GM19025 (cell line): ENCODE measurements around the gene HOATZ.

Experiments
- ATAC-seq: cut with Tn5 transposase; IDR thresholded peaks from one replicate; pipeline ENCODE4 v1.9.1; 2021; ENCODE audit warnings: mild to moderate bottlenecking, low read depth, moderate library complexity; ENCODE audit not compliant: unreplicated experiment

The HOATZ gene

DNA sequence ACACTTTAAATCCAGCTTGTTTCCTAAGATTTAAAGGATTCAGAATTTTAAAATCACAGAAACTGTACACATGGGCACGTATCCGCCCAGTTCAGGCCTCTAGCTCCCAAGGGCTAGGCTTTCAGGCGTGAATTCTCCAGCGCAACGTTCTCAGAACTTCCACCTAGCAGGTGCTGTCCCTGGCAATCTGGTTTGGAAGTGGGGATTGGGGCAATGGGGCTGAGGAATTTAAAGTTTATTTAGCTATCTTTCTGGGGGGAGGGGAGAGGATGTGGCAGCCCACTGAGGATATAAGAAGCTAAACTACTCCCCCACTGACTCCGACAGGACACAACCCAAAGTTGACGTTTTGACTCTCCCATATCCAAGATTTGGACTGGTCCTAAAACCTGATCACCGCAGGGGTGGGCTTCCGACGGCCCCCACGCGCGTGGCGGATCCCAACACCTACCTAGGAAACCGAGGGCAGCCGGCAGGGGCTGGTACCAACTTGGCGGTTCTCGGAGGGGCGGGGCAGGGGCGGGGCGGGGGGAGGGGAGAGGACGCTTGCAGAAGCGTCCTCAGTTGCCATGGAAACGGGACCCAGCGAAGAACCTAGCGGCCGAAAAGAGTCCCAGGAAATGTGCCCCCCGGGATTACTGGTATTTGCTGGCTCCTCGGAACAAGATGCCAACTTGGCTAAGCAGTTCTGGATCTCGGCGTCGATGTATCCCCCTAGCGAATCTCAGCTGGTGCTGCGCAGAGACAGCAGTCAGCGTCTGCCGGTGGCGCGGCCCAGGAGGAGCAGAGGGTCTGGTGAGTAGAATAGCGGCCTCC lies at the start of gene HOATZ:
TSS of gene HOATZ (plus strand) at position 563 of the 816 bp plus-strand sequence. CDS start at position 570, 7 bp downstream.
- ATAC-seq: no peak

DNA sequence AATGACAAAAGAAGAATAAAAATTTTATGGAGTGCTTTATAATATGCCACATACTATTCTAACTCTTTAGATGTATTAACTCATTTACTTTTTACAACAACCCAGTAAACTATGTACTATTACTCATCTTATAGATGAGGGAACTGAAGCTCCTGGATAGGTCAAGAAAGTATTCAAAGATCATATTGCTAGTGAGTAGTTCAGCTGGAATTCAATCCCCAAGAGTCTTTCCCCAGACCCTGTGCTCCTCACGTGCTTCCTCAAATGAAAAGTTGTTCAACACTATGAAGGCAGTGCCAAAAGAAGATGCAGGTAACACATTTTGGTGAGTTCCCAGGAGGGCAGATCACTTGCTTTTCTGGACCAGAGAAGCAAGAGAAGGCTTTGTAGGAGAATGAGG lies 49.2 kb upstream of the HOATZ start:
- no peak for ATAC-seq

DNA sequence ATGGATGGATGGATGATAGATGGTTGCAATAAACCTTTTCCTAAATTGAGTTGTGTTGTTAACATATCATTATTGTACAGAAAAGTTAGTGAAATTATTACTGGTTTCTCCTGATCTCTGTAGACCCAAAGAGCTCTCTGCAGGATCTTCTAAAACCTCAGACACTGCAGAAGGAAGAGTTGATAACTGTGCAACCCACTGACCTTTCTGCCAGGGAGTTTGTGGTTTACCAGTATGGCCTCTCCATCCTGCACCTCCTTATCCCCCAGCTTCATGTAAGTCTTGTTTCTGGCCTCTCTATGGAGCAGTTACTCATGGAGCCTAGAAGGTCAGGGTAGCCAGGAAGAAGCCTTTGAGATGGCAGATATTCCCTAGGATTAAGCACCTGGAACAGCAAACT lies 48.0 kb upstream of the HOATZ start:
- no peak for ATAC-seq

DNA sequence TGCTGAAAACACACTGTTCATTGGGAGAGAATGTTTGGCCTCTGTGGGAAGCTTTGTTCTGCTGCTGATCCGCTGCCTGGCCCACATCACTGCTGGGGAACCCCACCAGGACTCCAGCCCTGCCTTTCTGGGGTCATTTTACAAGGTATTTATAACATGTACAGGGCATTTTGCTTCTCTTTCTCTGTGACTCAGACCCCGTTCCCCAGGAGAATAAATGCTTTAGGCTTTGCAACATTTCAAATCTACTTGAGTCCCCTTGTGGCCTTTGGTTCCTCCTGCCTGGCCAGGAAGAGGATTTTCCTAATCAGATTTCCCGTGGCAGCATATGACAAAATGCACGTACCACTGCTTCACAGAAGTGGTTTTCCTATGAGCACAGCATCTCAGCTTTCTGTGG lies 45.4 kb upstream of the HOATZ start:
- no peak for ATAC-seq

DNA sequence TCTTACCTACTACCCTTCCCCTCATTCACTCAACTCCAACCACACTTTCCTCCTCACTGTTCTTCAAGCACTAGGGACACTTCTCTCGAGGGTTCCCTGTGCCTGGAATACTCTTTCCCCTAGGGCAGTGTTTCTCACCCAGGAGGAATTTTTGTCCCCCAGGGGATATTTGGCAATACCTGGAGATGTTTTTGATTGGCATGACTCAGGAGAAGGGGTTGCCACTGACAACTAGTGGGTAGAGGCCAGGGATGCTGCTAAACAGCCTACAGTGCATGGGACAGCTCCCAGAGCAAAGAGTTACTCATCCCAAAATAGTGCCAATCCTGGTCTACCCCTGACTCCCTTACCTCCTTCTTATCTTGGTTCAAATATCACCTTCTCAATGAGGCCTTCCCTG lies 42.4 kb upstream of the HOATZ start:
- no peak for ATAC-seq

DNA sequence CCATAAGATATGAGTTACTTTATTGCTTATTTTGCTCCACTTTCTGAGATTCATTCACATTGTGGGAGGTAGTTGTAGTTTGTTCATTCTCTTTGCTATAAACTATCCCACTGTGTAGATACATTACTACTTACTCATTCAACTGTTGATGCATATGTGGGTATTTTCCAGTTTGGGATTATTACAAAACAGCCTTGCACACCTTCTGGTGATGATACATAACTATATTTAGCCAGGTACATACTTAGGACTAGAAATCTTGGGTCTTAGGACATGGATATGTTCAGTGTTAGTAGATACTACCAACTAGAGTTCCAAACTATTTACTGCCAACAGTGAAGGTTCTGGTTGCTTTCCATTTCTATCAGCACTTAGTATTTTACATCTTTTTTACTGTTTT lies 40.1 kb upstream of the HOATZ start:
- ATAC-seq: no peak

DNA sequence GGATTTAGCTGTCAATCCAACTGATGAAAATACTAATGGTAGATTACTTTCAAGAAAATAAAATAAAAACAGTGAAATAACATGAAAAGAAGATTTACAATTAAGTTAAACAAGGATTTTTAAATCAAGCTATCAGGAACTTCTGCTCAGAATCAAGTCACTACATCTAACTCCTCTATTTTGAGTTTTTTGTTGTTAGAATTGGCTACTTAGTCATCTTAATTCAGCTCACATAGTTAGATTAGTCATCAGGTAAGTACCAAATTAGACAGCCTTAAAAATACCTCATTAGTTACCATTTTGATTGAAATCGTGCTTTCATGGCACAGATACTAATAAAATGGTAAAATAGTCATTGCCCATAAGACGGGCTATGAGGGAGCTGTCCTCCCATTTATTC lies 38.2 kb upstream of the HOATZ start:
- ATAC-seq: no peak

DNA sequence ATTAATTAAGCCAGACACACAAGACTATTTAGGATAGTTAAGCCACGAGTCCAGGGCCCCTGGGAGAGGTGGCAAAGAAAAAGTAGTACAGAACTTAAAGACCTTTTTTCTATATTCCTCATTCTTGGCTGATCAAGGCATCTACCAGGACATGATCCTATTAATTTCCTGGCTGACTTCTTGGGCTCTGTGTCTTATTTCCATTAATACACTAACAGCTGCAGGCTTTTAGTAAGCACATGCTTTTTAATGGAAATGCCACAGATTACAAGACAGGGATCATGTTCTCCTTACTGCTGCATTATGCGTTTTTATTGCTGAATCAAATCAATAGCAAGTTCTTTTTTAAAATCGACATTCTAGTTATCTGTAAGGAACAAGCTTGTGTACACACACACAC lies 37.6 kb upstream of the HOATZ start:
- ATAC-seq: no peak

DNA sequence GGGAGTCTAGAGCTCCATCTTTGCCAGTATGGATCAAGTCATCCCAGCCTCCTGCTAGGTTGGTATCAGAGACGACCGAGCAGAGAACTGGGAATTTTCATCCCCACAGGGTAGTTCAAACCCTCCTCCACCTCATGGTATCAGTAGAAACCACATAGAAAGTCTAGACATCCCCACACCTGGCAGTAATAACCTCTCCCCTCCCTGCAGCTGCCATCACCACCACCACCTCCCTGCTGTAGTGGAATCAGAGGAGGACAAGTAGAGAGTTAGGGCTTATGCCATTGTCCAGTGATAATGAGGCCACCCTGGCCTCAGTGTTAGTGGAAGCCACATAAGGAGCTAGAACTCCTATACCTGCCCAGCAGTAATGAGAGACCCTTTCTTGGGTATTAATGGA lies 36.7 kb upstream of the HOATZ start:
- ATAC-seq: no peak

DNA sequence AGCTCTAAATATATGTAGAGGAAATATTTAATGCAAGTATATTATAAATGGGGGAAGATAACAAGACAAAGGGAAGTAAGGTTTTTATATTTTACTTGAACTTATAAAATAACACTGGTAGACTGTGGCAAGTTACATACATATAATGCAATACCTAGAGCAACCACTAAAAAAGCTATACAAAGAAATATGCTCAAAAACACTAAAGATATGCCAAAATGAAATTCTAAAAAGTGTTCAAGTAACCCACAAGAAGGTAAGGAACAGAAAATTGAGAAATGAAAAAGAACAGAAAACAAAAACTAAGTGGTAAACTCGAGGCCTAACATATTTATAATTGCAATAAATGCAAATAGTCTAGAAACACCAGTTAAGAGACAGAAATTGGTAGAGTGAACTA lies 34.9 kb upstream of the HOATZ start:
- no peak for ATAC-seq

DNA sequence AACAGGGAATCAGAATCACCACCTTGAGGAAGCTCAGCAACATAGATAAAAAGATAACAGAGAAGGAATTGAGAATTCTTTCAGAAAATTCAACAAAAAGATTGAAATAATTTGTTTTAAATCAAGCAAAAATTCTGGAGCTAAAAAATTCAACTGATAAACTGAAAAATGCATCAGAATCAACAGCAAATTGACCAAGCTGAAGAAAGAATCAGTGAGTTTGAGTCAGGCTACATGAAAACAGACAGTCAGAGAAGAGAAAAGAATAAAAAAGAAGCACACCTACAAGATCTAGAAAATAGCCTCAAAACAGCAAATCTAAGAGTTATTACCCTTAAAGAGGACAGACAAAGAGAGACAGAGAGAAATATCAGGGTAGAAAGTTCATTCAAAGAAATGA lies 31.1 kb upstream of the HOATZ start:
- no peak for ATAC-seq

DNA sequence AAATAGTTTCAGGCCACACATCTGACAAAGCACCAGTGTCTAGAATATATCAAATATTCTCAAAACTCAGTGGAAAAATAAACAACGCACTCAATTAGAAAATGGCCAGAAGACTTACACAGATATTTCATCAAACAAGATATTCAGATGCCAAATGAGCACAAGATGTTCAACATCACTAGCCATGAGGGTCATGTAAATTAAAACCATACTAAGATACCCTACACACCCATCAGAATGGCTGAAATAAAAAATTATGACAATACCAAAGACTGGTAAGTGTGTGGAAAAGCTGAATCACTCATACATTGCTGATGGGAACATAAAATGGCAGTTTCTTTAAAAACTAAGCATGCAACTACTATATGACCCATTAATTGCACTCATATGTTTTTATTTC lies 24.1 kb upstream of the HOATZ start:
- no peak for ATAC-seq

DNA sequence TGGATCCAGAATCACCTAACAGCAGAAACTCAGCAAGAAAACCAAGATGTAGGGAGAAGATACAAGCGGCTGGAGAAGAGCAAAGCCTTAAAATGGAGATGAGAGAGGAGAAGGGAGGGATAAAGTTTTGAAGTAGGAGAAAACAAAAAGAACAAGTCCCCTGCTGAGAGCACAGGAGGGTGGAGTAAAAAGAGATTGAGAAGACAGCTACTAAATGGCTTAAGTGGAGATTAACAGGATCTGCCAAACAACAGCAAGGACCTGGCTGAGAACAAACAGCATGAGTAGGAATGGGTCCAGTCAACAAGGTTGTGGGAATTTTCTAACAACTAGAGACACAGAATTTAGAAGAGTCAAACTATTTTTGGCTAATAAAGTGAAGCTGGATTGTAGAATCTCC lies 20.5 kb upstream of the HOATZ start:
- no peak for ATAC-seq

DNA sequence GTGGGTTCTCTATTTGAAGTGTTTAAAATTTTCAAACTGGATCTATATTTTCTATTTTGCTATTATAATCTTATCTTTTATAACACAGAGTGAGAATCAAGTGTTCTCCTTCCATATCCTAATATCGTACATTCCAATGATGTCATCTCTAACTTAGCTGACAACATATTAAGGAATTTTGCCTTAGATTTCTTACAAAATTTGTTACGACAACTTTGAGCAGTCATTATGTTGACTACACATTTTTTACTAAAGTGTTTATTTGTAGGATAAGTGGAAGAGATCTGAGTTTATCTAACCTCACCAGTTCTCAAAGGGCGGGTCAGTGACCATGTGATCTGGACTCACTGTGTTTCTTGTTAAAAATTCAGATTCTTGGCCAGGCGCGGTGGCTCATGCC lies 15.1 kb upstream of the HOATZ start:
- ATAC-seq: no peak

DNA sequence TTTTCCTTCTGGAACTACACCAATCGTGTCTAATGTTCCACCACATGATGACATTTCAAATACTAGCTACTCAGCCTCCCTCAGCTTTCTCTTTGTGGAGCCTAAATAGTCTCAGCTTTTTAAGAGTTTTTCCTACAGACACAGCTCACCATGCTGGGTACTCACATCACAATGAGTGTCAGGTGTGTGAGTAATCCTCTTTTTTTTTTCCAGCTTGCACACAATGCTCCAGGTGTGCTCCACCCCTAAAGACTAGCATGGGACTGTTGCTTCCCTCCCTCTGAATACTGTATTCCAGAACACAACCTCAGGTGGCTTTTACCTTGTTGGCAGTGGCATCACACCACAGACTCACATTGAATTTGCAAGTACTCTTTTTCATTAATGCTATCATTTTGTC lies 14.1 kb upstream of the HOATZ start:
- no peak for ATAC-seq

DNA sequence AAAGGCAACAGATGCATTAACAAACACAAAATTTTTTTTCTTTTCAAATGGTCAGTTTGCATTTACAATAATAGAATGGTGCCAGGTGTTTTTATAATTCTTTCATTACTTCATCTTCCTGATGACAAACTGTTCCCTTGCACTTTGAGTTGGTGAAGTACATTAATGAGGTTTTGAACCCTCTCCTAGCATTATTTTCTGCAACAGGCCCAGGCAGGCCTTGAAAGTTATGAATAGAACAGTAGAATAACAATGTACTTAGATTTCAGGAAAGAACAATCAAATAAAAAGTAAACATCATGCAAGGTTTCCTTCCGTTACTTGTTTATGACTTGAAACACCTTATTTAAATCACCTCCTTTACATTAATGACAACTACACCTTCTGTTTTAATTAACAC lies 12.0 kb upstream of the HOATZ start:
- ATAC-seq: no peak

DNA sequence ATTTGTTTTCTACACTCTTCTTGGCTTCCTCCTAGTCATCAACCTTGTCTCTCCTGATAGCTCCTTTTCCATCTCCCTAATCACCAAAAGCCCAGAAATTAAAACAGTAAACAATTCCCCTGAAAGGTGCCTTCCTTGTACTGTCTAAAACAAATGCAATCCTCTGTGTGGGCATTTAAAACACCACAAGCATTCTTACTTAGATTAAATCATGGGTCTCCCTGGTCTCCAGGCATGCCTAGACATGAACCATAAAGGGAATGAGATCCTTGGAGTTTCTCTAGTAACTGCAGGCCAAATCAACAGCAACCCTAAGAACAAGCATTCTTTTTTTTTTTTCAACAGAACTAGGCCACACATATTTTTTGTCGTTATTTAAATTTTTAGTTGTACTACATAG lies 4.3 kb upstream of the HOATZ start:
- no peak for ATAC-seq

DNA sequence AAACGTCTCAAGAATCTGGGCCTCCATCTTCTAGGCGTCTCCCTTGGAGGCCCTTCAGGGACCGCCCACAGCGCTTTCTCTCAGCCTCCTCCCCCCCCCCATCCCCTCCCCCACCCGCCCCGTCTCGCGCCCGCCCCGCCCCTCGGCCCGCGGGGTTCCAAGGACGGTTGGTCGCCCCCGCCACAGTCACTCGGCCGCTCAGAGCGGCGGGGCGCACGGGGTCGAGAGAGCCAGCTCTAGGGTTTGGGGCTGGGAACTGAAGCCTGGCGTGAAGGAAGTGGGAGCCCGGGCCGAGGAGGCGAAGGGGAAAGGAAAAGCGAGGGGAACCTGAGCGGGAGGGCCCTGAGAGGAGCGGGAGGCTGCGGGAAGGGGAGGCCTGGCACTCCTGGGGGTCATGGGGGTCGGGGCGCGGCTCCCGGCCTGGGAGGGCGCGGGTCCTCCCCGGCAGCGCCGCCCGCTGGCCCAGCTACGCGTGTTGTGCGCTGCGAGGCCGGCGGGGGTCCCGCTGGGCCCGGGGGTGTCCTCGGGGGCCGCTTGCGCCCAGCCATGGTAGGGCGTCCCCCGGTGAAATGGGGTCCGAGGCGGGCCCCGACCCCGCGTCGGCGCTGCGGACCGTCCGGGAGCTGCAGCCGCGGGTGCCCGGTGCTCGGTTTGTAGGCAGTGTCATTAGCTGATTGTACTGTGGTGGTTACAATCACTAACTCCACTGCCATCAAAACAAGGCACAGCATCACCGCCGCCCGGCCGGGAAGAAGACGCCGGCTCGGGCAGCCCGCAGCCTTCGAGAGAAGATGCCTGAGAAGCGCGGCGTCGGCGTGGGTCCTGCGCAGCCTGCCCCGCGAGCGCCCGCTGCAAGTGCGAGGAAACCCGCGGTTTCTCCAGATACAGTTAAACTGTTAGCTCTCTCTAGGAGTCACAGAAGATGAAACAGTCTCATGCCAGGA lies 2.0 kb upstream of the HOATZ start, which contains the start of gene BTG4:
TSS of gene BTG4 (minus strand) at position 91 of the 944 bp plus-strand sequence. CDS start 13,610 bp downstream, outside the sequence.
- ATAC-seq: no peak

DNA sequence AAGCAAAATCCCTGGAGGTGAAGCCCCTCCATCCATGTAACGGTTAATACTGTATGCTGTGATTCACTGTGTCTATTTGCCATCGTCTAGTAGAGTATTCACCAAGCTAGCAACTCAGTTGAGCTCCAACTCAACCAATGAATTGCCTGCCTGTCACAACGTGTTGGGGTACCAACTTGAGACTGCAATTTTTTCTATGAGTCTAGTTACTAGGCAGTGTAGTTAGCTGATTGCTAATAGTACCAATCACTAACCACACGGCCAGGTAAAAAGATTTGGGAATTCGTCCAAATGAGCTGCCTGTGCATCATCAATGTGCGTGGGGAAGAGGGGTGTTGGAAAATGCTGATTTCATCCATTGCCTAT lies 1.4 kb upstream of the HOATZ start:
- ATAC-seq: no peak

DNA sequence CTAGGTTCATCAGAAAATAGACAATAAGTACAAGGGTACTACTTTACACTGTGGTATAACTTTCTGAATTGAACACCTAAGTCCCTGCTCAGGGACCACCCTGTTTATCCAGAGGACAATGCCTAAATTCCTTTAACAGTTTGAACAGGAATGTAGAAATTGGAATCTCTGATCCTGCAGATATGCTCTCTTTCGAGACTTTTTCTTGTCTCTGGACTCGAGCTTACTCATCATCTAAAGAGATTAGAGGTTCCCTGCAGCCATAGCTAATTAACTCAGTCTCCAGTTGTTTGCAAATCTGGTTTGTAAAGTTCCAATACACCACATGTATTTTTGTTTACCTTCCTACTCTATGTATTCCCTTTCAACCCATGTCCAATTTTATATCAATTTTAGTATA lies 1.0 kb downstream of the HOATZ start:
- ATAC-seq: no peak

DNA sequence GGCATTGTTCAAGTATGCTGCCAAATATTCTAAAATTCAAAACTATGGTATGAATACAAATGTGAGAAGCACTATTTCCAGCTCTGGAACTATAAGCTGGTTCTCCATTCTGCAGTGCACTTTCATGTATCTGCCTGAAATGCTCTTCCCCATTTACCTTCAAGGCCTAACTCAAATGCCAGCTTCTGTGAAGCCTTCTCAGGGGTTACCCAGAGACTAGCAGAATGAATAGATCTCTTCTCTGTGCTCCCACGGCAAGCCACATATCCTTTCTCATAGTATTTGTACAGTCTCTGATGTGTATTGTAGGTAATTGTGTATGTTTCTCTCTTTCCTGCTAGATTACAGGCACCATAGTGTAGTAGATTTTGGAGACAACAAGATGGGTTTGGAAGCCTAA lies 4.1 kb downstream of the HOATZ start:
- ATAC-seq: no peak

DNA sequence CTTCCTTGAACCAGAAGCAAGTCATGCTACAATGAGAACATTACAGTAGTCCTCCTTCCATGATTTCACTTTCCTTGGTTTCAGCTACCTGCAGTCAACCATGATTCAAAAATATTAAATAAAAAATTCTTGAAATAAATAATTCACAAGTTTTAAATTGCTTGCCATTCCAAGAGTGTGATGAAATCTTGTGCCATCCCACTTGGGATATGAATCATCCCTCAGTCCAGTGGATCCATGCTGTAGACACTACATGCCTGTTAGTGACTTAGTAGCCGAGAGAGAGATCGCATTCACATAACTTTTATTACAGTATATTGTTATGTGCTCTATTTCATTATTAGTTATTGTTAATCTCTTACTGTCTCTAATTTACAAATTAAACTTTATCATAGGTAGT lies 6.0 kb downstream of the HOATZ start:
- ATAC-seq: no peak
